Activated T-helper 2 cell treated with anti-CD3 and anti-CD28 coated beads, Interferon-gamma antibody, Interleukin-2, Interleukin-4, amounts not matched to agents 10 μg/mL and 5 μg/mL and 100 μg/mL, durations not matched to agents 14 hours and 24 hours and 36 hours (primary cell): ENCODE data around the gene STK24. TPM values are rescaled to one million over a fixed set of nuclear protein-coding genes. Genes with fewer than 3 reads are reported as not detected.

Experiments used
- DNase-seq: peaks from one replicate; pipeline ENCODE4 v3.0.0; 2021; ENCODE audit warnings: low spot score
- H3K27ac Mint-ChIP-seq: one replicate; pipeline ENCODE4 v1.8.0; 2021; ENCODE audit warnings: mixed read lengths
- H3K27me3 Mint-ChIP-seq: one replicate; pipeline ENCODE4 v1.8.0; 2021; ENCODE audit warnings: low read depth, mixed read lengths
- H3K36me3 Mint-ChIP-seq: one replicate; pipeline ENCODE4 v1.8.0; 2021; ENCODE audit warnings: low read depth, mixed read lengths
- H3K4me1 Mint-ChIP-seq: one replicate; pipeline ENCODE4 v1.8.0; 2021; ENCODE audit warnings: low read depth, mixed read lengths
- H3K4me3 Mint-ChIP-seq: one replicate; pipeline ENCODE4 v1.8.0; 2021; ENCODE audit warnings: low read depth, mild to moderate bottlenecking, moderate library complexity, mixed read lengths
- H3K9me3 Mint-ChIP-seq: one replicate; pipeline ENCODE4 v1.8.0; 2021; ENCODE audit warnings: mixed read lengths
- intact Hi-C: fragments of 100-400 bp; cut with micrococcal nuclease; formaldehyde crosslinking; loops from one replicate; pipeline ENCODE4 v1.15.1; 2023
- total RNA-seq: library from RNA; stranded (reverse); gene quantifications from 2 replicates; pipeline ENCODE4 v1.2.3, GENCODE V29; 2022

STK24 gene
- total RNA-seq, 1 donor from 2014 or later, result 127 TPM

- no peak overlapping the region for H3K4me3 Mint-ChIP-seq
Measured at GRCh38 chr13:98447130-98447529, 129.8 kb downstream of the STK24 start.

GRCh38 chr13:98446234-98446621, 130.7 kb downstream of the STK24 start:
- intact Hi-C loops, result loop anchor here (10.0 kb wide), 1 partner anchor 399 kb away; no protein-coding TSS in a partner anchor
- Mint-ChIP-seq H3K27ac (no peak overlapping the region), H3K36me3 (peaks cover 27% of the 10 kb centered on the region)

More at GRCh38 chr13:98447130-98447529, 129.8 kb downstream of the STK24 start:
- Mint-ChIP-seq H3K27ac (peak overlapping the region; percentile 33), H3K9me3 (no peaks in the 10 kb centered on the region), H3K36me3 (peaks cover 36% of the 10 kb centered on the region), H3K4me1 (peaks cover 20% of the 10 kb centered on the region), H3K27me3 (no peaks in the 10 kb centered on the region)
- DNase-seq, result no peak
- intact Hi-C loops, result loop anchor here (10.0 kb wide), 1 partner anchor 398 kb away; no protein-coding TSS in a partner anchor

DNA sequence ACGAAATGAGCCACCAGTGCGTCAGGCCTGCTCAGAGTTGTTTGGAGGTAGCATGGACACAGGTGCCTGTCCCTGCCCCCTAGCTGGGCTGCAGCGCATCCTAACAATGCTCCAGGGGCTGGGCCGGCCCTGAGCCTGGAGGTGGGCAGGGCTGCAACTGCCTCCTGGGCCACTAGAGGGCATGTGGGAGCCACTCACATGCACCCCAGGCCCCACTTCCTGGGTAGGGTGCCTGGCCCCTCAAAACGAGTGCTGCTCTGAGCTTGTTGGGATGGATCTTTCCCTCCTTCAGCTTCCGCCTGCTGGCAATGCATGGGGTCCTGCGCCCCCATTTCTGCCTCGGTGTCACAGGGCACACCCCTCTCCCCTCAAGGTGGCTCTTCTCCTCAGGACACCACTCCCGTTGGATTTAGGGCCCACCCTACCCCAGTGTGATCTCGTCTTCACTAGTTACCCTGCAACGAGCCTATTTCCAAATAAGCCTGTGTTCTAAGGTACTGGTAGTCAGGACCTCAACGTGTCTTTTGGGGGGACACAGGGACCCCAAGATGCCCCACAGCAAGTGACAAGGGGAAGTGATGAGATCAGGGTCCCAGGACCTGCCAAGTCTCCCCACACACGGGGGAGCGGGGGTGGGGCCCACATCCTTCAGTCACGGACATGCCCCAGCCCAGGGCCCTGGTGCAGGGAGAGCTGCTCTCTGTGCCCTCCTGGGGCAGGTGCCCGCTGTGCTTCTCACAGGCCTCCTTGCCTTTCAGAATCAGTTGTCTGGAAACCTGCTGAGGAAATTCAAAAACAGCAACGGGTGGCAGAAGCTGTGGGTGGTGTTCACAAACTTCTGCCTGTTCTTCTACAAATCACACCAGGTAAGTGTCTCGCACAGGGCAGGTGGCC, 131.3 kb downstream of the STK24 start:
- no peaks in the 10 kb centered on the region for H3K9me3 Mint-ChIP-seq
- H3K36me3 Mint-ChIP-seq, result peaks cover 22% of the 10 kb centered on the region
- DNase-seq, result peak; percentile 63
- no peaks in the 10 kb centered on the region for H3K27me3 Mint-ChIP-seq
- no peak overlapping the region for H3K4me3 Mint-ChIP-seq
- intact Hi-C loops, result loop anchor here (1.0 to 10.0 kb wide), 3 partner anchors 208 to 399 kb away; no protein-coding TSS in a partner anchor
- H3K4me1 Mint-ChIP-seq, result peaks cover 6% of the 10 kb centered on the region
- peak overlapping the region; percentile 53 for H3K27ac Mint-ChIP-seq

More at GRCh38 chr13:98446234-98446621, 130.7 kb downstream of the STK24 start:
- peaks cover 11% of the 10 kb centered on the region for H3K4me1 Mint-ChIP-seq
- H3K9me3 Mint-ChIP-seq, result no peaks in the 10 kb centered on the region
- H3K27me3 Mint-ChIP-seq, result no peaks in the 10 kb centered on the region
- no peak for DNase-seq
- no peak overlapping the region for H3K4me3 Mint-ChIP-seq

- intact Hi-C loops, result loop anchor here (10.0 kb wide), 1 partner anchor 400 kb away; no protein-coding TSS in a partner anchor
- Mint-ChIP-seq H3K27me3 (no peaks in the 10 kb centered on the region), H3K4me3 (no peak overlapping the region), H3K36me3 (peaks cover 20% of the 10 kb centered on the region), H3K27ac (no peak overlapping the region), H3K4me1 (peaks cover 5% of the 10 kb centered on the region), H3K9me3 (no peaks in the 10 kb centered on the region)
- no peak for DNase-seq
Measured at GRCh38 chr13:98444381-98444780, 132.5 kb downstream of the STK24 start.

DNA sequence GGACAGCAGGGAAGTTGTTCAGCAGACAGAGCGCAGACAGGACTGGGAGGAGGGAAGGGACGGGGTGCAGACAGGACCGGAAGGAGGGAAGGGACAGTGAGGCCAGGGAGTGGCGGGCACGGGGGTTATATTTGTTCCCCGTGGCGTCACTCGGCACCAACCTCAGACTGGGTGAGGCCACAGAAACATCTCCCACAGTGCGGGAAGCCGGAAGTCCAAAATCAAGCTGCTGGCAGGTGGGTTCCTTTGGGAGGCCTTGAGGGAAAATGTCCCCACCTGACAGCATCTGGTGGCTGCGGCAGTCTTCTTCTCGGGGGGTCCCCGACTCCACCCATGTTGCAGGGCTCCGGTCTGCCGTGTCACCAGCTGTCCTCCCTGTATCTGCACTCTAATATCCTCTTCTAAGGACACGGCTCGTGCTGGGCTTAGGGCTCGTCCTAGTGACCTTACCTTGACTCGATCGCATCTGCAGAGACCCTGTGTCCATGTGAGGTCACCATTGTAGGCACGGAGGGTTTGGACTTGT, 133.0 kb downstream of the STK24 start:
- no peak for DNase-seq
- H3K36me3 Mint-ChIP-seq, result peaks cover 16% of the 10 kb centered on the region
- H3K4me3 Mint-ChIP-seq, result no peak overlapping the region
- no peaks in the 10 kb centered on the region for H3K9me3 Mint-ChIP-seq
- H3K4me1 Mint-ChIP-seq, result peaks cover 5% of the 10 kb centered on the region
- no peak overlapping the region for H3K27ac Mint-ChIP-seq
- H3K27me3 Mint-ChIP-seq, result no peaks in the 10 kb centered on the region
- intact Hi-C loops, result loop anchor here (10.0 kb wide), 1 partner anchor 401 kb away; no protein-coding TSS in a partner anchor

- peaks cover 5% of the 10 kb centered on the region for H3K4me1 Mint-ChIP-seq
- peaks cover 11% of the 10 kb centered on the region for H3K36me3 Mint-ChIP-seq
- intact Hi-C loops, result loop anchor here (10.0 kb wide), 1 partner anchor 401 kb away; no protein-coding TSS in a partner anchor
- H3K4me3 Mint-ChIP-seq, result no peak overlapping the region
- no peak overlapping the region for H3K27ac Mint-ChIP-seq
- H3K9me3 Mint-ChIP-seq, result no peaks in the 10 kb centered on the region
- no peaks in the 10 kb centered on the region for H3K27me3 Mint-ChIP-seq
- DNase-seq, result no peak
Measured at GRCh38 chr13:98443329-98443728, 133.6 kb downstream of the STK24 start.

- intact Hi-C loops, result loop anchor here (10.0 kb wide), 1 partner anchor 402 kb away; no protein-coding TSS in a partner anchor
- no peak for DNase-seq
- Mint-ChIP-seq H3K9me3 (no peaks in the 10 kb centered on the region), H3K4me1 (peaks cover 5% of the 10 kb centered on the region), H3K27me3 (no peaks in the 10 kb centered on the region), H3K4me3 (no peak overlapping the region), H3K27ac (no peak overlapping the region), H3K36me3 (peaks cover 6% of the 10 kb centered on the region)
Measured at GRCh38 chr13:98442391-98443230, 134.3 kb downstream of the STK24 start.

DNA sequence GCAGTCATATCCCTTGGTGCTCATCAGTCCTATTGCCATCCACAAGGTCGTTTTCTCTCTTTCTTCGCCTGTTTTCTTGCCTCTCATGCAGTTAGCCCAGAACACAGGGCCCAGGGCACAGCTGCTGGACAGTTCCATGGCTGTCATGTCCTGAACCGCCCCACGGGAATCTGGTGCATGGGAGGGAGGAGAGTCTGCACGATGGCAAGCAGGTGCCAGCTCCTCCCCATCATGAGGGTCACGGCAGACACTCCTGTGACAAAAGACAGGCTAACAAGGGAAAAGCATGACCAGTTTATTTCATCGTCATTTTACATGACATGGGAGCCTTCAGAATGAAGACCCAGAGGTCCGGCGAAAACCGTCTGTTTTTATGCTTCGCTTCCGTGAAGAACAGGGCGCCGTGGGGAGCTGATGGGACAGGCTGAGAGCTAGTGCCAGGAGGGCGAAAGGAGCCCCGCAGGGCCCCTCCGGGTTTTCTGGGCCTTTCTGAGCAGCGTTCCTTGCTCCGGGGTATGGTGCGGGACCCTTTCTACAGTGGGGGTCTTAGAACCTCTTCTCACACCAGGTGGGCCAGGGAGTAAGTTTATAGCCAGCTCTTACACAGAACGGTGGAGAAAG, 135.7 kb downstream of the STK24 start:
- Mint-ChIP-seq H3K27ac (no peak overlapping the region), H3K4me3 (no peak overlapping the region), H3K27me3 (no peaks in the 10 kb centered on the region), H3K36me3 (no peaks in the 10 kb centered on the region), H3K9me3 (no peaks in the 10 kb centered on the region), H3K4me1 (peaks cover 5% of the 10 kb centered on the region)
- intact Hi-C loops, result loop anchor here (10.0 kb wide), 1 partner anchor 404 kb away; no protein-coding TSS in a partner anchor
- no peak for DNase-seq

DNA sequence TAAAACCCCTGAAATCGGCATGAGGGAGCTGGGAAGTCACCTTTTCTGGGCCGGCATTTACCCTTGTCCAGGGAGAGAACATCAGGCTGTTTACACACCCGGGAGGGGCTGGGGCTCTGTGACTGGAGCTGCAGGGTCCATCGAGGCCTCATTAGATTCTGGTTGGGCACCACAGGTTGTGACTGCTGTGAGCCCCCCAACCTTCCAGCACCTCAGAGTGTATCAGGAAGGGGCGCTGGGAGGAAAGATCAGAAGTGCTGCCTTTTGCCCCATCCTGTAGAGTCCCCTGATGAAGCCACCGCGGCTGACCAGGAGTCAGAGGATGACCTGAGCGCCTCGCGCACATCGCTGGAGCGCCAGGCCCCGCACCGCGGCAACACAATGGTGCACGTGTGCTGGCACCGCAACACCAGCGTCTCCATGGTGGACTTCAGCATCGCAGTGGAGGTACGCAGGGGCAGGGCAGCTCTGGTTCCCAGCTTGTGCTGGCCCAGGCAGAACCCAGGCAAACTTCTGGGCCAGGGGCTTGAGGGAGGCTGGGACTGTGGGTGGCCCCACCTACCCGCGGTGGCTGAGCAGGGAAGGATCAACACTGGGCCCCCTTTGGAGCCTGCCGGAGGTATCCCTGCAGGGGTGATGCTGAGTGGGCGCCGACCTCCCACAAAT, 136.4 kb downstream of the STK24 start:
- Mint-ChIP-seq H3K9me3 (no peaks in the 10 kb centered on the region), H3K4me1 (peaks cover 3% of the 10 kb centered on the region), H3K27ac (no peak overlapping the region), H3K4me3 (no peak overlapping the region), H3K27me3 (no peaks in the 10 kb centered on the region), H3K36me3 (no peaks in the 10 kb centered on the region)
- DNase-seq, result no peak
- intact Hi-C loops, result loop anchor here (10.0 kb wide), 1 partner anchor 404 kb away; no protein-coding TSS in a partner anchor

DNA sequence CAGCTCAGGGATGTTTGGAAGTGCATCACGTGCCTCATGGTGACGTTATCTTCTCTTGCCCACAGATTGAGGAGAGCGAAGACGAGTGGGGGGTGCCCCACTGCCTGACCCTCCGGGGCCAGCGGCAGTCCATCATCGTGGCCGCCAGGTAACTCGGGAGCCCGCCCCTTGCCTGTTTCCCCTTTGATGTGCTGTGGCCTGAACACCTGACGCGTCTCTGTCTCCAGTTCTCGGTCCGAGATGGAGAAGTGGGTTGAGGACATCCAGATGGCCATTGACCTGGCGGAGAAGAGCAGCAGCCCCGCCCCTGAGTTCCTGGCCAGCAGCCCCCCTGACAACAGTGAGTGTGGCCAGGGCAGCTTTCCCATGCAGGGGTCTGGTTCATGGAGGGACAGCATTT, 137.0 kb downstream of the STK24 start:
- no peak overlapping the region for H3K27ac Mint-ChIP-seq
- intact Hi-C loops, result loop anchor here (10.0 kb wide), 1 partner anchor 405 kb away; no protein-coding TSS in a partner anchor

DNA sequence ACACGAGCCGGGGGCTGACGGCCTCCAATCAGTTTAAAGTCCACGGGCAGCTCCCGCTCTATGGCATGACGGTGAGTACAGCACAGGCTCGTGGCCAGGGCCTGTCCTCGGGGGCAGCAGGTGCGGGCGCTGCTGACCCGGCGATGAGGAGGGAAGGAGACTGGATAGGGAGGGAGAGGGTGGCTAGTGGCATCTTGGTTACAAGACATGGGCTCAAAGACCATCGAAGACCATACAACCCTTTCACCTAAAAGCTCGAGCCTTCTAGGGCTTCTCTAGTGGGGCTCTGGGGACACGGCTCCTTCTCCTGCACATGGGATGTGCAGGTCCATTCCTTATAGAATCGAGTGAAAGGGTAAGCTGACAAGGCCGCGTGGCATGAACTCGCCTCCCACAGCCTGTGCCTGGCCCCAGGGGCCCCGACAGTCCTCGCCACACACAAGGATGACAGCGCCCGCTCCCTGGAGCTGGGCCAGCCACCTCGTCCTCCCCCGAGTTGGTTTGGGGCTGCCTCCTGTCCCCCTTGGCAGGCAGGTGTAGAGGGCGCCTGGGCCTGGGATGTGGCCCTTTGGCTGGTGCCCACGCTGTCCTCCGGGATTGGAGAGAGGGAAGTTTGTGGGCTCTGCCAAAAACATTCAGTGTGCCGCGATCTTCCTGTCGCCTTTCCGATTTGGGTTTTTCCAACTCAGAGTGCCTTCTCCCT, 137.6 kb downstream of the STK24 start:
- no peak overlapping the region for H3K27ac Mint-ChIP-seq
- no peaks in the 10 kb centered on the region for H3K27me3 Mint-ChIP-seq

More for the DNA sequence above, 137.0 kb downstream of the STK24 start:
- Mint-ChIP-seq H3K9me3 (no peaks in the 10 kb centered on the region), H3K4me3 (no peak overlapping the region), H3K27me3 (no peaks in the 10 kb centered on the region), H3K4me1 (no peaks in the 10 kb centered on the region), H3K36me3 (no peaks in the 10 kb centered on the region)
- no peak for DNase-seq

More for the DNA sequence above, 137.6 kb downstream of the STK24 start:
- intact Hi-C loops, result no loop called here
- H3K4me1 Mint-ChIP-seq, result no peaks in the 10 kb centered on the region
- H3K9me3 Mint-ChIP-seq, result no peaks in the 10 kb centered on the region
- DNase-seq, result no peak
- no peaks in the 10 kb centered on the region for H3K36me3 Mint-ChIP-seq
- no peak overlapping the region for H3K4me3 Mint-ChIP-seq
